Measurements from ENCODE around the gene DYNLRB2.

DNA sequence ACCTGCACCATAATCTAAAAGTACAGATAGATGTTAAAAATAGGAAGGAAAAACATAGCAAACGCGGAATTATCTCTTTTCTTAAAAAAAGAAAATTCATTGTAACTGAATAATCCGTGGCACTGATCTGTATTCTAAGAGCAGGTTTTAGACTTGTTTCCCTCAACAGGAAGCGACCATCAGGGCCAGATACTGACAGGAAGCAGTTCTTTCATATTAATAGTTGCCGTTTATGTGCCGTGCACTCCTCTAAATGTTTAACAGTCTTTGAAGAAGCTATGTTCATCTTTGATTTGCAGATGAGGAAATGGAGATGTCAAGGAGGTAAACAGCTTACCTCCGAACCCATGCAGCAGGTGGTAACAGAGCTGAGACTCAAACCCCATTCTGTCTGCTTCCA, 23.6 kb downstream of the DYNLRB2 start:
- no peak for TF ChIP-seq POLR2A (IDR thresholded peaks at IDR 0.05; ENCODE audit: low read depth, low read length)
- TF ChIP-seq POLR2AphosphoS5 (IDR thresholded peaks at IDR 0.05; ENCODE audit: low read depth, low read length) = no peak
